HG02642 (cell line): ENCODE measurements around the gene ADRA2B.
"Not testable (repeated sequence)": the region's sequence is repeated elsewhere in the genome, so short reads cannot be mapped to it uniquely, and the experiment has no call there.

Experiments
- ATAC-seq: cut with Tn5 transposase; IDR thresholded peaks from one replicate; pipeline ENCODE4 v1.9.1; 2021; ENCODE audit warnings: mild to moderate bottlenecking; ENCODE audit not compliant: unreplicated experiment, poor library complexity

ADRA2B gene

DNA sequence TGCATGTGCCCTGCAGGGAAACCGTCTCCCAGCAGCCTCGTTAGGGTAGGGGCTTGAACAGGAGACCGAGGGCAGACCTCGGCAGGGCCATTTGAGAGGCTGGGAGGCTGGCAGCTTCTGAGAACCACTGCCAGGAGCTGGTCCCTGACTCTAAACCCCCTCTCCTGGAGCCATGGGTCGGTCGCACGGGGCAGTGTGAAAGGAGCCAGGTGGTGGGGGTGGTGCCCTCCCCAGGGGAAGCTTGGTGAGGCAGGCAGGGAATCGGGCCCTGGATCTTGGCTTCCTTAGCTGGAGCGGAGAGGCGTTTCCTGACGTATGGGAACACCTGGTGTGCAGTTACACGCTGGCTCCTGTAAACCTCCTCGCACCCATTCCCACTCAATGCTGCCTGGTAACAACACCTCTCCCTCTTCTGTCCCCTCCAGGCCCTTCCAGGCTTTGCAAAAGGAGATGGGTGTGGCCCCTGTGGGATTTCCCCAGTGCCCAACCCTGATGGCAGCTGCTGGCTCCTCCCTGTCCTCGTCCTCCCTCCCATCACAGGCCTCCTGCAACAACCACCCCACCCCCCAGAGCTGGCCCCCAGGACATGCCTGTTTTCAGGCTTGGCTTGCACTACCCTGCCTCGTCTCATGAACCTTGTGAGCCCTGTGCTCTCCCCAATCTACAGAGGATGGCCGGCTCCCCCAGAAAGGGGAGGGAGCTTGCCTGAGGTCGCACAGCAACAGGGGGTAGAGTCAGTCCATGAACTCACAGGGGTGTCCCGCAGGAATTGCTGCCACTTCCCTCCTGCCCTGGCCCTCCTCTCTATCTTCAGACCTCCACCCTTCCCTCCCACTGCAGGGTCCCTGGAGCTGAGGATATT is 24.4 kb downstream of the ADRA2B start:
- no peak for ATAC-seq

DNA sequence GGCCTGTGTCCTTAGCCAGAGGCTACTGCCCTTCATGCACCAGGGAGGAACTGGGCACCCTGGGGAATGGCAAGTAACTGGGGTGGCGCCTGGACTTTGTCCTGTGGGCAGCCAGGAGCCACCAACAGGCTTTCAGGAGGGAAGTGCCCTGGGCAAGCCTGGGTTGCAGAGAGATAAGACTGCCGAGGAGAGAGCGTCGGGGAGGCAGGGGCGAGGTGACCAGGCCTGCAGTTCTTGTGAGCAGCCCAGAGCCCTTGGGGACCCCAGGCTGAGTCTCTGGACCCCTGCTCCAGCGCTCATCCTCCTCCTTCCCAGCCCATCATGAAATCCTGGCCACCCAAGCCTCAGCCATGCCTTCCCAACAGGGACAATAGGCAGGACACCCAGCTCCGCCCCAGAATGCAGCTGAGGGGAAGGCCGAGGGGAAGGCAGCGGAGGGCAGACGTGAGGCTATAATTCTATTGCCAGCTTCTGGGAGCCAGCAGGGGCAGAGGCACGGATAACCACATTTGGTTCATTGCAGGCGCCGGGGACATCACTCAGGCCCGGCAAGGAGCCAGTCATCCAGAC is 25.1 kb downstream of the ADRA2B start:
- ATAC-seq = no peak

DNA sequence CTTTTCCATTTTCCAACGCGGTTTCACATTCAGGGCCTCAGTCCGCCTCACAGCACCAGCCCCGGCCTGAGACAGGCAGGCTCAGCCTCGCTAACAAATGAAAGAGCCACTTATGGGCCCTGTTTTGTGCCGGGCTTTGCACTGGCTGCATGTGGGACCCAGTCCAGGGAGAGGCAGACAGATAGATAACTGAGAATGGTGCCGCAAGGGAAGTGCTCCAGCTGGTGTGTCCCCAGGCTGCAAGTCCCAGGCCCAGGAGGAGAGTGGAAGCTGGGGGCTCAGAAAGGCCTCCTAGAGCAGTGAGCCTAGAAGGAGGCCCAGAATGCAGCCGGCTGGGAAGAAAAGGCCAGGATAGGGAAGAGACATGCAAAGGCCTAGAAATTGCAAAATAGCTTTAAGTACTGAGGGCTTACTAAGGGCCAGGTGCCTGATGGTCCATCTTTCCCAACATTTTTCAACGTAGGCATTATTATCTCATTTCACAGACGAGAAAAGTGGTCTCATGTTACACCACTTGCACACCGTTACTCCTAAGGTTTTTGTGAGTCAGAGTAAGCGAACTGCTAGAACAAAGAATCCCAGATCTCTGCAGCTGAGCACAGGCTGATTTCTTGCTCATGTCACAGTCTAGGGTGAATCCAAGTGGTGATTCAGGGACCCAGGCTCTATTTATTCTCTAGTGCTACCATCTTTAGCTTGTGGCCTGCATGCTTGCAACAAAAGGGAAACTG is 26.0 kb downstream of the ADRA2B start:
- ATAC-seq = no peak

DNA sequence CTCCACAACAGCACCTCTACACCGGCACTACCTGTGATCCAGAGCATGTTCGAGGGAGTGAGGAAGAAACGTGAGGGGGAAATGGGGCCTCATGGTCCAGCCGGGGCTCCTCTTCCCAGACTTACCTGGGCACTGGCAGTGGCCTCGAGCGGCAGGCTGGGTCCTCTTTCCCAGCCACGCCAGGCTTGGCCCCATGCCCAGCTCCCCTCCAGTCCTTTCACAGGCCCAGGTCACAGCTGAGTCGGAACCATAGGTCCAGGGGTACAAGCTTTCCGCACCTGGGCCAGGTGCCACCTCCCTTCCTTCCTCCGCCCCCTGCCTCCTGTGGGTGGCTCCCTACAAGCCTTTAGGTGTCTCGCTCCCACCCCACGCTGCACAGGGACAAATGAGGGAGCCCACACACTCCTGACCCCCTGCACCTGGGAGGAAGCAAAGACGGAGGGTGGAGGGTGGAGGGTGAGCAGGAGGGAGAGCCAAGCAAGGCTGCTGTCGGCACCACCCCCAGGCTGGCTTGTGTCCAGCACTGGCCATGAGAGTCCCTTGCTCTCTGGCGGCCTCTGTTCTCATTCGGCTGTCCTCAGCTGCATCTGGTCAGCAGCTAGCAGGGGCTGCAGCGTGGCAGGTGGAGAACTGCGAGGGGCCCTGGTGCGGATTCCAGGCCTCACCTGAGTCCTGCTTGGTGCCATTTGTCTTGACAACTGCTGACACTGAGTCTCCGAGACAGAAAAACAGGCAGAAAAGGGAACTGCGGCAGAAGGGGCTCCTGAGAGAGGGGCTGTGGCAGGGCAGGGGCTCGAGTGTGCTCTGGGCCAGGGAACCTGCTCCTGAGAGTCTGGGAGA is 26.8 kb downstream of the ADRA2B start:
- no peak for ATAC-seq

DNA sequence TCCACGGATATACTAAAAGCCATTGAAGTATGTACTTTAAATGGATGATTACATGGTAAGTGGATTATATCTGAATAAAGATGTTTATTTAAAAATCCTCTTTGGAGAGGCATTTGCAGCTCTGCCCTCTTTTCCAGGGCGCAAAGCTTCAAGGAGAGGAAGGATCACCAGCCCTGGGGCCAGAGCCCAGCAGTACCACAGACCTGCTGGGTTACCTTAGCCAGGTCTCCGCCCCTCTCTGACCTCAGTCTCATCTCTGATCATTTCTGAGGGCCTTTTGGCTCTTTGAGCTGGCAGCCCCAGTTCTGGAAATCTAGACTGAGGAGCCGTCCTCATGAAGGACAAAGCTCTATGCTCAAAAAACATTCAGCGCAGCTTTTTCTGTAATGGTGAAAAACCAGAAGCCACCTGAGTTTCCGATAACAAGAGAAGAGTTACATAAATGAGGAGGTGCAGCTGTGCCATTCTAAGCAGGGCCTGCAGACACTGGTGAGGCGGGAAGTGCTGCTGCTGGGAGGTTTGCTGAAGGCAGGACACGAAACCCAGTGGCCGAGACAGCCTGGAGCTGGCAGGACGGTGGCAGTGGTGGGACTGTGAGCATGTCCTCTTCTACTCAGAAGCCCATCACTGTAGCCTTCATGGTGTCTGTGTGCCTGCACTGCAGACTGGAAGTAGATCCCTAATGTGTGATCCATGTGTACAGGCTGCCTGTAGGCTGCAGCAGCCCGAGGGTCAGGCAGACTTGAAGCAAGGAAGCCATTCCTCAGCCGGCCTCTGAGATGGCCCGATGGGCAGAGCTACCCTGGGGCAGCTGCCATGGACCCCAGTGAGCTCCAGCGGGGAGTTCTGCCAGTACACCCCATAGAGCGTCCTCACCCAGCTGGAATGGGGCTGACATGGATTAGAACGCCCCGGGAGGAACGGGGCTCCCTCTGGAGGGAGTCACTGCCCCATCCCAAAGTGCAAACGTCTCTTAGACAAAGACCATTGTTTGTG is 27.7 kb downstream of the ADRA2B start:
- no peak for ATAC-seq

DNA sequence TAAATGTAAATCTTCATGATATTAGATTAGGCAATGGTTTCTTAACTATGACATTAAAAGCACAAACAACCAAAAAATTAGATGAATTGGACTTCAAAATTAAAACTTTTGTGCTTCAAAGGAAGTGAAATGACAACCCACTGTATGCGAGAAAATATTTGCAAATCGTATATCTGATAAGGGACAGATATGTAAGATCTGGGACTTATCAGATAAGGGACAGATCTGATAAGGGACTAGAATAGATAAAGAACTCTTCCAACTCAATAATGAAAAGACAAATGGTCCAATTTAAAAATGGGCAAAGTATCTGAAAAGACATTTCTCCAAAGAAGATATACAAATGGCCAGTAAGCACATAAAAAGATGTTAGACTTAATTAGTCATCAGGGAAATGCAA is 29.2 kb downstream of the ADRA2B start:
- ATAC-seq = no peak

DNA sequence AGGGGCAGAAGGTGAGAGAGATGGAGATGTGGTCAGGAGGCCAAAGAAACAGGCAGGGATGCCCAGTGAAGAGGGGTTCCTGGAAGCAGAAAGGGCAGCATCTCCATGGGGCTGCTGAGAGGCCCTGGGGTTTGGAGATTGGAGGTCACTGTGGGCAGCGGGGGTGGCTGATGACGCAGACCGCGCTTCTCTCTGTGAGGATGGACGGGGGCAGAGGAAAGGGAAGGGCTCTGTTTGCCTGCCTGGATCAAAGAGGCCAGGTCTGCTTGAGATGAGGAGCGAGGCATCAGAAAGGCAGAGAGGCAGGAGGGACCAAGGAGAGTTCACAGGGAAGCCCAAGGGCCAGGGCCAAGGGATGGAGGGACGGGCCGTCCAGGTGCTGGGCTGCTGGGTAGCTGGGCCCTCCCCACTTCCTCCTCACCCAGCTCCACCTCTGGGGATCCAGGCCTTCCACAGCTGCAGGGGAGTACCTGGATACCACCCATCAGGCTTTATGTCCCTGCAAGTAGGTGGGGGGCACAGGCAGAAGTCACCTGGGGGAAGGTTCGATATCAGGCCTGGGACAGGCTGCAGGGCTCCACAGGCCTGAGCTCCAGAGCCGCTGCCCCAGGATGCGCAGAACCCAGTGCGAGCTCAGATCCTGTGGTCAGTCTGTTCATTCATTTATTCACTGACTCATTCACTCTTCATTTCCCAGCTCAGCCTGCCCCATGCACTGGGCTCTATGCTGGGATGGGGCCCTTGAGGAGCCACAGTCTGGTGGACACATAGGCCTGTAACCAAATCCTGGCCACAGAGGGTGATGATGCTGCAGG is 30.6 kb downstream of the ADRA2B start:
- ATAC-seq = no peak

DNA sequence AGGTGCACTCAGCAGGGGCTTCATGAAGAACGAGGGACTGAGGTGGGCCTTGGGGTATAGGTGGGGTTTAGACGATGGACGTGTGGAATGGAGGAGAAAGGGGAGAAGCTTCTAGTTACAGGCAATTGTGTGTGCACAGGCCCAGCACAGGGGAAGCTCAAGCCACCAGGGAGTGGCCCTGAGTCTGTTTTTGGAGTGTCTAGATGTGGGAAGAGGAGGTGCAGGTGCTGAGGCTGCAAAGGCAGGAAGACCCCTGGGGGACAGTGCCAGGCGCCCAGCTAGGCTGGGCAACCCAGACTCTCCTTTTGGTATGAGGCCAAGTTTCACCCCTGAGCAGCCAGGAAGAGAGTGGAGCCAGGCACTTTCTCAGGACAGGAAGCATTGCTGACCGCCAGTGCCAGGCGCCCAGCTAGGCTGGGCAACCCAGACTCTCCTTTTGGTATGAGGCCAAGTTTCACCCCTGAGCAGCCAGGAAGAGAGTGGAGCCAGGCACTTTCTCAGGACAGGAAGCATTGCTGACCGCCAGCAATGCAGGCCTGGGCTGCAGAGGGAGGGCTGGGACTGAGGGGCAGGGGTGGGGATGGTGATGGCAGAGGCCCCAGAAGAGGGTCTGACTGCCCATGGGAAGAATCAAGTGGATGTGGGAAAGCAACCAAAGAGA is 31.4 kb downstream of the ADRA2B start:
- ATAC-seq = not testable (repeated sequence)

DNA sequence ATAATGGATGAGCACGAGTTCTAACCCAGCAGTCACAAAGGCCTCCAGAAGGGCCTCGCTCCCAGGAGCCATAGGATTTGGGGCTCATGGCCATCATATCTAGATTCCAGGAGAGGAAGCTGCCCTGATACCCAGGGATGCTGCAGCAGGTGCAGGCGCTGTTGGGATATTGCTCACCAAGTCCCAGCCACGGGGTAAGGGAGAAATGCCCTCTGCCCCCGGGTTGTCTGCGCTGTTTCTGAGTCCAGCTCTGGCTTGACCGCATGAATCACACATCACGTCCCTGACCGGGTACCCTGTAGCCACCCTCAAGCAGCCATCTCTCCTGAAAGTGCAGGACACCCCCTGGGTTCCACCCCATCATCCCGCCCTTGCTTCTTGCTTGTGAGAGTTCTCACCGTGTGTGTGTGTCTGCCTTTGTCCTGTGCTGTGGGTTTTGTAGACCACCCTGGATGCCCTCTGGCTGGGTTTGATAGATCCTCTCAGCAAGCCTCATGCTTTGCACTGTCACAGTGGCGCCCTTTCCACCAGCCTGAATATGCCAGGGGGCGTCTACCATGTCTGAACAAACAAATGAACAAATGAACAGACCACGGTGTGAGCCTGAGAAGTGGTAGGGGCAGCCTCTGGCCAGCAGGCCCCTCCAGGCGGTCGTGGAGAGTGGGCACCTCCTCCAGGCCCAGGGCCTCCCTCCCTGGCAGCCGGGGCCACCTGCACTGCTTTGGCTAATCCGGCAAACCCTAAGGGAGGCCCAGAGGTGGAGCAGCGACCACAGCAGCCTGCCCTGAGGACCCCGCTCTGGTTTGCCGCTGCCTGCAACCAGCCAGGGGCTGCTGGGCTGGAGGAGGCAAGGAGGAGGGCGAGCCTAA is 32.1 kb downstream of the ADRA2B start:
- no peak for ATAC-seq

DNA sequence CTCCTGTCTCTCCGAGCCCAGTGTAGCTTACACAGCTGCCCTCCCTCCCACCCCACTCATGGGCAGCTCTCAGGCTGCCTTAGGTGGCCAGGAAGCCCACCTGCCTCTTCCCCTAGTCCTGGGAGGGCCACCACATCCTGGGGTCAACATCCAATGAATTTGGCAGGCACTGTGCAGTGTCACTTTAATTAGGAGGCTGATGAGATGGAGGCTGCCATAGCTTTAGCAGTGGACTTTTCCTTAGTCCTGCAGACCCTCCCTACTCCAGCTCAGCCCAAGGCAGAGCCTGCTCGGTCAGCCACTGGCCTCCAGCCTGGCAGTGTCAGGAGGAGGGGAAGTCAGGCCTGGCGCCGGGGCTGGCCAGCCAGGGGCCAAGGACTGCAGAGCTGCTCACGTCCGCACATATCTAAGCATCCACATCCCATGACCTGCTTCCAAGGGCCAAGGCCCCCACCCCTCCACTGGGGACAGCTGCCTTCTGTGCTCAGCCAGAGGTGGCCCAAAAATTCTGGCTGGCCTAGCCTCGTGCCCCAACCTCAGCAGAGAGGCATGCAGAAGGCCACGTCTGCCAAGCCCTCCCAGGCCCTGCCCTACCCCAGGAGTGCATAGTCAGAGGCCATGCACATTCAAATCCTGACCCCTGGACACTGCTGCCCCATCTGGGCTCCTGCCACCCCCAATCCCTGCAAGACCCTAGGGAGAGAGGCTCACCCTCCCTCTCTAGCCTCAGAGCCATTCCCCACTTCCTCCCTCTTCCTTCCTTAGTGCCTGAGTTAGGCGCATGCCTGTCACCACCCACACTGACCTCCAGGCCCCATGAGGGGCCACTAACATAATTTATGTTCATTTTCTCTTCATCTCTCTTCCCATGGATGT is 33.1 kb downstream of the ADRA2B start:
- no peak for ATAC-seq

DNA sequence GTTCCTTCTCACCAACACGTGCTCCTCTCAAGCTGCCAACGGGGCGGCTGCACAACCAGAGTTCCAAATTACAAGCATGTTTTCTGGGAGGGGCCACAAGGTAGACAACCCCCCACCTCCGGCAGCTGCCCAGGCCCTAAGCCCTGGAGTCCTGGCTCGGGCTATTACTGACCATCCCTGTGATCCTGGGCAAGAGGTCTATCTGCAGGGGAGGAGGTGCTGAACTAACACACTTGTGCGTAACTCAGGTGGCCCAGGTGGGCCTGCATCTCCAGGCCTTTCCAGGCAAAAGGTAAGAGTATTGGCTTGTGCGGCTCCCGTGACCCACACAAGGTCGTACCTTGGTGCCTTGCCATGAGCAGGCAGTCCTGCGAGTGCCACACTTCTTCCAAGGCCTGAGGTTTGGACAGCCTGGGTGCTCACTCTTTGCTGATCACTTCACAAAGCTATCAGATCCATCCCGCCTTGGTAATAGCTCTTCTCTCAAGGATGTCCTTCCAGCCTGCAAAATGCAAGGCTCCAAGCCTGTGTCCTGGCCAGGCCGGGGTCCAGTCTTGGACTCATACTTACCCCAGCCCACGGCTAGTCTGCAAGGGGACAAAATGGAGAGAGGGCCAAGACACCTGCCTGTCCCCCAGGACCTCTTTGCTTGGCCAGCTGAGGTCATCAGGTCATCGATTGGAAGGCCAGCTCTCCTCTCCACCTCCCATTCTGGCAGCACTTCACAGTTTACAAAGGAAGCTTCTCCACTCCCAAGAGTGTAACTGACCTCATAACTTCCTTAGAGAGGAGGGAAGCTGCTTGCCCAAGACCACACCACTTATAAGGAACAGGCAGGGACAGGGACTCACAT is 33.9 kb downstream of the ADRA2B start:
- ATAC-seq = no peak

DNA sequence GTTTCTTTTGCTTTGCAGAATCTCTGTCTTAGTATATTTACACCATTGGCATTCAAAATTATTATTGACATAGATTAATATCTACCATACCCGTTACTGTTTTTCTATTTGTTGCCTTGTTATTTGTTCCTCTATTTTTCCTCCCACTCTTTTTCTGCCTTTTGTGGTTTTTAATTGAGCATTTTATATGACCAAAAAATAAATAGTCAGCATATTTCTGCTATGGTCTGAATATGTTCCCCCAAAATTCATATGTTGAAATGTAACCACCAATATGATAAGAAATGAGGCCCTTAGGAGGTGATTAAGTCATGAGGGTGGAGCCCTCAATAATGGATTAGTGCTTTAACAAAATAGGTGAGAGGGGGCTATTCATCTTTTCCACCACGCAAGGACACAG is 35.3 kb downstream of the ADRA2B start:
- ATAC-seq = no peak

DNA sequence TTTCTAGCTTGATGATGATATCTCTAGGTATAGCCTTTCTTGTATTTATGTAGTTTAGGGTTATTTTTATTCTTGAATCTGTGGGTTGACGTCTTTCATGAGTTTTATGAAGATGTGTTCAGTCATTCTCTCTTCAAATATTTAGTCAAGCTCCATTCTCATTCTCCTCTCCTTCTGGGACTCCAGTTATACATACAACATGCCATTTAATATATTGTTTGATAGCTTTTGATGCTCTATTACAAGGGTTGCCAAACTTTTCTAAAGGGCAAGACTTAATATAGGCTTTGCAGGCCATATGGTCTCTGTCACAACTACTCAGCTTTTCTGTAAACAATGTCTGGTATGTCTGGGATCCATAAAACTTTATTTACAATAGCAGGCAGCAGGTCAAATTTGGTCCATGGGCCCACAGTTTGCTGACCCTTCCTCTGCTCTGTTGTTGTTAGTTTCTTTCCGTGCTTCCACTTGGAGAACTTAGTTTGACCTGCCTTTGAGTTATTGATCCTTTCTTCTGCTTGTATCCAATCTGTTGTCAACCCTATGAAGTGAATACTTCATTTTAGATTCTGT is 41.1 kb downstream of the ADRA2B start:
- ATAC-seq = no peak

DNA sequence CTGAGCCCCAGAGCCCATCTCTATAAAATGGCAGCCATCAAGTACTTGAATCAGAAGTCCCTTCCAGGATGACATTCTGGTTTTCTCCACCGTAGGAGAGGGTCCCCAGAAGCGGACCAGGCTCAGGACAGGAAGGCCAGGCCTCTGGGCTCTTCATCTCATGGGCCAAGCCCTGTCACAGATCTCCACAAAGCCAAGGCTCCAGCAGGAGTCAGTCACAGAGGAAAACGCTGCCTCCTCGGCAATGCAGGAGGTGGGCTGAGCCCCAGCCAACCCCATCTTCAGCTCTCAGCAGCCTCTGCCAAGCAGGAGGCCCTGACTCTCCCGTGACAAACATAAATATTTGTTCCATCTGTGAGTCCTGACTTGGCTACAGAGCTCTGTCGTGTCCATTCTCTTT is 42.2 kb downstream of the ADRA2B start:
- ATAC-seq = no peak
